Measurements from ENCODE around the gene PTPRB. TPM values are rescaled to one million over a fixed set of nuclear protein-coding genes. Genes with fewer than 3 reads are reported as not detected.

Gene PTPRB
- total and polyA plus RNA-seq, 2 donors (not counting 3 experiments of a cell fraction or from before 2014, with no cell fraction given): 64.1 to 151 TPM

DNA sequence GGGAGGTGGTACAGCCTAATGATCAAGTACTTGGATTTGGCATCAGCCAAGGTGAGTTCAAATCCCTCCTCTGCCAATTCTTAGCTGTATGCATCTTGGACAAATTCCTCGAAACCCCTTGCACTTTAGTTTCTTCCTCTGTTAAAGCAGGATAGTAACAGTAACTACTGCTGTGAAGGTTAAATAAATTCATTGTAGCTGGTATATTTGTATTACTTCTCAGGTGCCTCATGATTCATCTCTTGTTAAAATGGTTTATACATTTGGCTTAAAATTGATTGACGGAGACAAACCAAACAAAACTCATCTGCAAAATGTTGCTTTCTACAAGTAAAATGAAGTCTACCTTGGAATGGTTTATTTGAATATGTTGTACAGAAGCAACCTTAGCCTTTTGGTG lies 2.3 kb upstream of the PTPRB start:
- no peaks in the 10 kb centered on the region for H4K20me1 ChIP-seq (replicated peaks; ENCODE audit: control insufficient read depth, extremely low read depth, insufficient read depth, low read length)
- intact Hi-C loops (cut with micrococcal nuclease) (no loop called here), dilution Hi-C loops (cut with MboI; ENCODE audit: extremely low pct_ligation_motif_present, low sequenced_read_pairs) (no loop called here)
- H3K9me1 ChIP-seq (replicated peaks; ENCODE audit: control insufficient read depth, extremely low read depth, insufficient read depth, low read length): no peaks in the 10 kb centered on the region
- H3K4me2 ChIP-seq (ENCODE audit: insufficient read depth, low read length): no peak overlapping the region
- H3K79me2 ChIP-seq (ENCODE audit: control insufficient read depth, insufficient read depth, low read length): peaks cover 30% of the 10 kb centered on the region
- POLR2A ChIA-PET: interaction anchor here (1.2 kb wide), 1 partner anchor 33 kb away, joined by 4 read pairs; no protein-coding TSS in a partner anchor
- BruUV-seq (replicated peaks): no TSS peak
- no peak for FAIRE-seq
- H3K9ac ChIP-seq (replicated peaks; ENCODE audit: extremely low read depth, insufficient read depth, low read length): no peak overlapping the region
- no peak for TF ChIP-seq FOS (IDR thresholded peaks at IDR 0.05; ENCODE audit: borderline replicate concordance, insufficient read depth, low read length)
- TF ChIP-seq EZH2 (IDR thresholded peaks at IDR 0.05; ENCODE audit: borderline replicate concordance, low read depth, low read length, severe bottlenecking): no peak
- no peak for TF ChIP-seq MYC (IDR thresholded peaks at IDR 0.05; ENCODE audit: low read depth, low read length)
- TF ChIP-seq, protein P1, sequence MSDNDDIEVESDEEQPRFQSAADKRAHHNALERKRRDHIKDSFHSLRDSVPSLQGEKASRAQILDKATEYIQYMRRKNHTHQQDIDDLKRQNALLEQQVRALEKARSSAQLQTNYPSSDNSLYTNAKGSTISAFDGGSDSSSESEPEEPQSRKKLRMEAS (IDR thresholded peaks at IDR 0.05; ENCODE audit: insufficient read depth, insufficient read length): no peak
- TF ChIP-seq POLR2AphosphoS5 (IDR thresholded peaks at IDR 0.05; ENCODE audit: insufficient read depth, low read depth, low read length): no peak
- TF ChIP-seq POLR2A (IDR thresholded peaks at IDR 0.05; ENCODE audit: low read depth, low read length): no peak
- H3K27ac ChIP-seq (ENCODE audit: insufficient read depth, low read depth, low read length): no peak overlapping the region
- CTCF ChIA-PET: interaction anchor here (1.0 to 1.3 kb wide), 4 partner anchors 33 to 62 kb away, joined by 3 read pairs; no protein-coding TSS in a partner anchor
- no peak overlapping the region for H3K4me3 ChIP-seq (replicated peaks in 1 of 3; ENCODE audit: insufficient read depth in 1 of 3, low read depth in 1 of 3, low read length in 3 of 3)
- no peaks in the 10 kb centered on the region for H3K27me3 ChIP-seq (ENCODE audit: control insufficient read depth in 2 of 2, insufficient read depth in 2 of 2, low read length in 2 of 2)
- peaks cover 39% of the 10 kb centered on the region for H3K4me1 ChIP-seq (ENCODE audit: control insufficient read depth, extremely low read depth, insufficient read depth, low read length)
- no peak for DNase-seq (ENCODE audit: low read depth, low spot score)
- peaks cover 1 to 7% of the 10 kb centered on the region in 2 experiments for H3K36me3 ChIP-seq (ENCODE audit: control insufficient read depth in 2 of 2, extremely low read depth in 1 of 2, insufficient read depth in 2 of 2, low read length in 2 of 2)
- H3K9me3 ChIP-seq (replicated peaks; ENCODE audit: control insufficient read depth, insufficient read depth, low read length): no peaks in the 10 kb centered on the region
- H2AFZ ChIP-seq (ENCODE audit: low read depth, low read length): no peak overlapping the region

GRCh38 chr12:70638639-70639360 lies 1.6 kb upstream of the PTPRB start:
- TF ChIP-seq GATA2 (IDR thresholded peaks at IDR 0.05; ENCODE audit: insufficient read depth, insufficient read length, low read depth, low read length): peak; percentile 48
- TF ChIP-seq JUN (IDR thresholded peaks at IDR 0.05; ENCODE audit: borderline replicate concordance, insufficient read depth, insufficient read length, low read depth): peak; percentile 46
- peak; percentile 89 for TF ChIP-seq FOS (IDR thresholded peaks at IDR 0.05; ENCODE audit: borderline replicate concordance, insufficient read depth, low read length)
- TF ChIP-seq POLR2A (IDR thresholded peaks at IDR 0.05; ENCODE audit: low read depth, low read length): no peak
- no peak for TF ChIP-seq MYC (IDR thresholded peaks at IDR 0.05; ENCODE audit: low read depth, low read length)
- no peak for TF ChIP-seq CTCF (IDR thresholded peaks at IDR 0.05; ENCODE audit: extremely low read depth in 1 of 2, insufficient read depth in 1 of 2, low read depth in 1 of 2, low read length in 2 of 2)
- TF ChIP-seq EZH2 (IDR thresholded peaks at IDR 0.05; ENCODE audit: borderline replicate concordance, low read depth, low read length, severe bottlenecking): no peak
- peak; percentile 28 for TF ChIP-seq POLR2AphosphoS5 (IDR thresholded peaks at IDR 0.05; ENCODE audit: insufficient read depth, low read depth, low read length)
- TF ChIP-seq, protein P1 (IDR thresholded peaks at IDR 0.05; ENCODE audit: insufficient read depth, insufficient read length): no peak
- dilution Hi-C loops (cut with MboI; ENCODE audit: extremely low pct_ligation_motif_present, low sequenced_read_pairs) (no loop called here), intact Hi-C loops (cut with micrococcal nuclease) (no loop called here)
- DNase-seq (ENCODE audit: low read depth, low spot score) (peak; percentile 54), FAIRE-seq (no peak)
- no peaks in the 10 kb centered on the region for H3K9me3 ChIP-seq (replicated peaks; ENCODE audit: control insufficient read depth, insufficient read depth, low read length)
- H3K4me1 ChIP-seq (ENCODE audit: control insufficient read depth, extremely low read depth, insufficient read depth, low read length): peaks cover 39% of the 10 kb centered on the region
- H3K4me3 ChIP-seq (replicated peaks in 1 of 3; ENCODE audit: insufficient read depth in 1 of 3, low read depth in 1 of 3, low read length in 3 of 3): no peak overlapping the region
- CTCF ChIA-PET: interaction anchor here (1.0 to 1.3 kb wide), 5 partner anchors 33 to 62 kb away, joined by 3 to 4 read pairs (median 3); no protein-coding TSS in a partner anchor
- H3K9me1 ChIP-seq (replicated peaks; ENCODE audit: control insufficient read depth, extremely low read depth, insufficient read depth, low read length): no peaks in the 10 kb centered on the region
- peaks cover 1 to 11% of the 10 kb centered on the region in 2 experiments for H3K36me3 ChIP-seq (ENCODE audit: control insufficient read depth in 2 of 2, extremely low read depth in 1 of 2, insufficient read depth in 2 of 2, low read length in 2 of 2)
- no peak overlapping the region for H3K9ac ChIP-seq (replicated peaks; ENCODE audit: extremely low read depth, insufficient read depth, low read length)
- H3K27me3 ChIP-seq (ENCODE audit: control insufficient read depth in 2 of 2, insufficient read depth in 2 of 2, low read length in 2 of 2): no peaks in the 10 kb centered on the region
- no peaks in the 10 kb centered on the region for H4K20me1 ChIP-seq (replicated peaks; ENCODE audit: control insufficient read depth, extremely low read depth, insufficient read depth, low read length)
- no peak overlapping the region for H2AFZ ChIP-seq (ENCODE audit: low read depth, low read length)
- H3K4me2 ChIP-seq (ENCODE audit: insufficient read depth, low read length): peak overlapping the region; percentile 60
- H3K27ac ChIP-seq (ENCODE audit: insufficient read depth, low read depth, low read length): peak overlapping the region; percentile 100
- no TSS peak for BruUV-seq (replicated peaks)
- POLR2A ChIA-PET: interaction anchor here (1.2 kb wide), 1 partner anchor 33 kb away, joined by 4 read pairs; no protein-coding TSS in a partner anchor
- peaks cover 38% of the 10 kb centered on the region for H3K79me2 ChIP-seq (ENCODE audit: control insufficient read depth, insufficient read depth, low read length)
